Bladder microvascular endothelial cell (primary cell): Measurements from ENCODE around the gene FAM171A1. TPM values are rescaled to one million over a fixed set of nuclear protein-coding genes. Genes with fewer than 3 reads are reported as not detected.

ENCODE experiments used
- total RNA-seq: library from RNA; depleted of rRNA; stranded (reverse); fragments of >200 nt; gene quantifications from 2 replicates; pipeline ENCODE4 v1.2.3, GENCODE V29; 2014

The FAM171A1 gene
- total RNA-seq, result 13.9 and 45.1 TPM in 2 replicates

DNA sequence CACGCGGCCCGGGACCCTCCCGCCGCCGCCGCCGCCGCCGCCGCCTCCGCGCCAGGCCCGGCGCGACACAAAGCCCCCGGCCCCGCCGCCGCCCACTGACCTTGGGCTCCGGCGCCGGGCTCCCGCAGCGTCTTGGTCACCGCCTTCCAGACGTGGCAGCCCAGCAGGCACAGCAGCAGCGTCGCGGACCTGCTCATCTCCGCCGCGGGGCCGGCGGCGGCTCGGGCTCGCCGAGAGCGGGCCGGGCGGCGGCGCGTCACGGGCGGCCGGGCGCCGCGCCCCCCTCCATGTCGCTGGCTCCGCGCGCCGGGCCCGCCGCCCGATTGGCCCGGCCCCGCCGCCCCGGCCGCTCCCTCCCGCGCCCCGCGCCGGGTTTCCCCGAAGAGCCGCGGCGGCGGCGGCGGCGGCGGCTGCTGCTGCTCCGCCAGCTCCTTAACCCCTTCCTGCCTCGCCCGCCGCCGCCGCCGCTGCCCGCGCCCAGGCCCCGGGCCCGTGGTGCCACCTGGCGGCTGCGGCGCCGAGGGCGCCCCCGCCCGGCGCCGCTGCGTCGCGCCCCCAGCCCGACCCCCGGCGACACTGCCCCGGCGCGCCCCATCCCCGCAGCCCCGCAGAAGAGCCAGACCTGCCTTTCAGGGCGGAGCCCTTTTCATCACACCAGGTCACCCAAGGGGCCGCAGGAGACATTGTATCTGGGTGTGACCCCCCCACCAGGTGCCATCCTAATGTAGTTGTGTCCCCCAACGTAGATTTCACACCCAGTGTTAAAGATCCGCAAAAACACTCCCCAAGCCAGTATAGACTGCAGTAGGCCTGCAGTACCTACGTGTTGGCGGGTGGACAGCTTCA, at the start of gene FAM171A1:
FAM171A1 (minus strand) TSS at position 434 of the 846 bp plus-strand sequence; CDS start at position 197, 237 bp downstream.

GRCh38 chr10:15168291-15168785, 202.8 kb downstream of the FAM171A1 start, which contains the start of gene NMT2:
NMT2 (minus strand) TSS chr10:15168693; CDS start chr10:15168612, 81 bp downstream.

Other genes with a start within 250 kb of the FAM171A1 start
- gene NMT2, start 202.6 kb downstream of the FAM171A1 start, total RNA-seq, result 52.5 and 75.3 TPM in 2 replicates